ENCODE data around the gene RASA3. TPM values are rescaled to one million over a fixed set of nuclear protein-coding genes. Genes with fewer than 3 reads are reported as not detected.

RASA3 gene
- total RNA-seq, 2 donors from 2014 or later: 10.2 to 13.2 TPM

GRCh38 chr13:114008964-114009589, 123.3 kb downstream of the RASA3 start:
- no peaks in the 10 kb centered on the region for H3K27me3 ChIP-seq
- no peak for DNase-seq (ENCODE audit: low spot score)
- H3K36me3 ChIP-seq: peaks cover 32% of the 10 kb centered on the region
- no peak overlapping the region for H3K27ac ChIP-seq
- no peaks in the 10 kb centered on the region for H3K9me3 ChIP-seq
- H3K4me3 ChIP-seq: no peak overlapping the region
- TF ChIP-seq CTCF (IDR thresholded peaks at IDR 0.05): no peak
- no peaks in the 10 kb centered on the region for H3K4me1 ChIP-seq

- DNase-seq (ENCODE audit: low spot score): no peak
- Histone ChIP-seq H3K4me3 (no peak overlapping the region), H3K36me3 (peaks cover 31% of the 10 kb centered on the region), H3K27me3 (no peaks in the 10 kb centered on the region), H3K4me1 (no peaks in the 10 kb centered on the region), H3K9me3 (no peaks in the 10 kb centered on the region), H3K27ac (no peak overlapping the region)
- TF ChIP-seq CTCF (IDR thresholded peaks at IDR 0.05): no peak
Measured at GRCh38 chr13:114007566-114007965, 124.9 kb downstream of the RASA3 start.

- no peak for TF ChIP-seq CTCF (IDR thresholded peaks at IDR 0.05)
- DNase-seq (ENCODE audit: low spot score): no peak
- Histone ChIP-seq H3K4me3 (no peak overlapping the region), H3K4me1 (no peaks in the 10 kb centered on the region), H3K27ac (peak overlapping the region; percentile 48 to 60), H3K36me3 (peaks cover 15% of the 10 kb centered on the region), H3K9me3 (no peaks in the 10 kb centered on the region), H3K27me3 (no peaks in the 10 kb centered on the region)
Measured at GRCh38 chr13:114005206-114005724, 127.2 kb downstream of the RASA3 start.

GRCh38 chr13:114004420-114005205, 127.8 kb downstream of the RASA3 start:
- no peaks in the 10 kb centered on the region for H3K4me1 ChIP-seq
- no peak for TF ChIP-seq CTCF (IDR thresholded peaks at IDR 0.05)
- peaks cover 8% of the 10 kb centered on the region for H3K36me3 ChIP-seq
- no peaks in the 10 kb centered on the region for H3K9me3 ChIP-seq
- no peak overlapping the region for H3K4me3 ChIP-seq
- no peaks in the 10 kb centered on the region for H3K27me3 ChIP-seq
- H3K27ac ChIP-seq: peak overlapping the region; percentile 48 to 60
- peak; percentile 88 for DNase-seq (ENCODE audit: low spot score)

GRCh38 chr13:114002771-114003321, 129.6 kb downstream of the RASA3 start:
- Histone ChIP-seq H3K27ac (no peak overlapping the region), H3K9me3 (no peaks in the 10 kb centered on the region), H3K4me3 (no peak overlapping the region), H3K4me1 (peaks cover 0 to 9% of the 10 kb centered on the region in 2 donors), H3K27me3 (no peaks in the 10 kb centered on the region), H3K36me3 (no peaks in the 10 kb centered on the region)
- no peak for TF ChIP-seq CTCF (IDR thresholded peaks at IDR 0.05)
- no peak for DNase-seq (ENCODE audit: low spot score)

Measured in right atrium auricular region (tissue), 2 donors.